ENCODE measurements around the gene ARHGAP23. TPM values are rescaled to one million over a fixed set of nuclear protein-coding genes. Genes with fewer than 3 reads are reported as not detected.

The ARHGAP23 gene
- total RNA-seq, 1 experiment from 2014 or later, result 83.5 TPM

- no peaks in the 10 kb centered on the region for H3K9me3 ChIP-seq
- Mint-ChIP-seq H3K36me3 (ENCODE audit: insufficient read depth, unreplicated experiment) (no peaks in the 10 kb centered on the region), H3K27me3 (ENCODE audit: insufficient read depth, unreplicated experiment) (no peaks in the 10 kb centered on the region), H3K27ac (ENCODE audit: unreplicated experiment) (no peak overlapping the region), H3K9me3 (ENCODE audit: unreplicated experiment) (no peaks in the 10 kb centered on the region), H3K4me3 (ENCODE audit: unreplicated experiment) (no peak overlapping the region), H3K4me1 (ENCODE audit: low read depth, unreplicated experiment) (peaks cover 7% of the 10 kb centered on the region)
- no peak overlapping the region for H3K4me3 ChIP-seq (ENCODE audit: low read depth, low read length)
- CTCF ChIA-PET, result no interaction called here
- H3K36me3 ChIP-seq (ENCODE audit: control insufficient read depth, insufficient read depth, low read length), result no peaks in the 10 kb centered on the region
- intact Hi-C loops (cut with micrococcal nuclease; ENCODE audit: unreplicated experiment), result no loop called here
- POLR2A ChIA-PET, result no interaction called here
- BruUV-seq (replicated peaks), result no TSS peak
- no peak for TF ChIP-seq CTCF (IDR thresholded peaks at IDR 0.05; ENCODE audit: insufficient read depth in 1 of 2, low read depth in 1 of 2, low read length in 1 of 2, severe bottlenecking in 1 of 2, unreplicated experiment in 1 of 2)
- H3K27me3 ChIP-seq (replicated peaks; ENCODE audit: control insufficient read depth, insufficient read depth, low read length), result no peaks in the 10 kb centered on the region
- DNase-seq, result no peak
- H3K4me1 ChIP-seq, result no peaks in the 10 kb centered on the region
Measured at GRCh38 chr17:38430822-38431221, 2.6 kb downstream of the ARHGAP23 start.

GRCh38 chr17:38431346-38432145, 3.3 kb downstream of the ARHGAP23 start:
- ChIA-PET POLR2A (no interaction called here), CTCF (interaction anchor here (1.0 kb wide), 1 partner anchor 126 kb away, joined by 8 read pairs; no protein-coding TSS in a partner anchor)
- Mint-ChIP-seq H3K36me3 (ENCODE audit: insufficient read depth, unreplicated experiment) (no peaks in the 10 kb centered on the region), H3K4me1 (ENCODE audit: low read depth, unreplicated experiment) (peaks cover 7% of the 10 kb centered on the region), H3K27ac (ENCODE audit: unreplicated experiment) (no peak overlapping the region), H3K9me3 (ENCODE audit: unreplicated experiment) (no peaks in the 10 kb centered on the region), H3K4me3 (ENCODE audit: unreplicated experiment) (no peak overlapping the region), H3K27me3 (ENCODE audit: insufficient read depth, unreplicated experiment) (no peaks in the 10 kb centered on the region)
- Histone ChIP-seq H3K27me3 (replicated peaks; ENCODE audit: control insufficient read depth, insufficient read depth, low read length) (no peaks in the 10 kb centered on the region), H3K4me1 (no peaks in the 10 kb centered on the region), H3K36me3 (ENCODE audit: control insufficient read depth, insufficient read depth, low read length) (no peaks in the 10 kb centered on the region), H3K4me3 (ENCODE audit: low read depth, low read length) (no peak overlapping the region), H3K9me3 (no peaks in the 10 kb centered on the region)
- no peak for DNase-seq
- intact Hi-C loops (cut with micrococcal nuclease; ENCODE audit: unreplicated experiment), result no loop called here
- no TSS peak for BruUV-seq (replicated peaks)
- no peak for TF ChIP-seq CTCF (IDR thresholded peaks at IDR 0.05; ENCODE audit: insufficient read depth in 1 of 2, low read depth in 1 of 2, low read length in 1 of 2, severe bottlenecking in 1 of 2, unreplicated experiment in 1 of 2)

- Mint-ChIP-seq H3K4me1 (ENCODE audit: low read depth, unreplicated experiment) (no peaks in the 10 kb centered on the region), H3K9me3 (ENCODE audit: unreplicated experiment) (no peaks in the 10 kb centered on the region), H3K36me3 (ENCODE audit: insufficient read depth, unreplicated experiment) (no peaks in the 10 kb centered on the region), H3K27me3 (ENCODE audit: insufficient read depth, unreplicated experiment) (no peaks in the 10 kb centered on the region), H3K4me3 (ENCODE audit: unreplicated experiment) (no peak overlapping the region), H3K27ac (ENCODE audit: unreplicated experiment) (no peak overlapping the region)
- Histone ChIP-seq H3K4me1 (no peaks in the 10 kb centered on the region), H3K27me3 (replicated peaks; ENCODE audit: control insufficient read depth, insufficient read depth, low read length) (no peaks in the 10 kb centered on the region), H3K9me3 (no peaks in the 10 kb centered on the region), H3K4me3 (ENCODE audit: low read depth, low read length) (no peak overlapping the region), H3K36me3 (ENCODE audit: control insufficient read depth, insufficient read depth, low read length) (no peaks in the 10 kb centered on the region)
- intact Hi-C loops (cut with micrococcal nuclease; ENCODE audit: unreplicated experiment), result no loop called here
- POLR2A ChIA-PET, result no interaction called here
- TF ChIP-seq CTCF (IDR thresholded peaks at IDR 0.05; ENCODE audit: insufficient read depth in 1 of 2, low read depth in 1 of 2, low read length in 1 of 2, severe bottlenecking in 1 of 2, unreplicated experiment in 1 of 2), result no peak
- DNase-seq, result no peak
- BruUV-seq (replicated peaks), result no TSS peak
- CTCF ChIA-PET, result no interaction called here
Measured at GRCh38 chr17:38434178-38434665, 6.0 kb downstream of the ARHGAP23 start.
